Measurements from ENCODE around the gene ECT2. TPM values are rescaled to one million over a fixed set of nuclear protein-coding genes. Genes with fewer than 3 reads are reported as not detected.

Gene ECT2
- total RNA-seq, 2 donors from 2014 or later: 2.2 to 4.2 TPM

- H3K9me3 ChIP-seq: no peaks in the 10 kb centered on the region
- no peak overlapping the region for H3K4me3 ChIP-seq
- no peak overlapping the region for H3K27ac ChIP-seq
- DNase-seq (ENCODE audit: low spot score): no peak
- H3K36me3 ChIP-seq: no peaks in the 10 kb centered on the region
- no peak for TF ChIP-seq CTCF (IDR thresholded peaks at IDR 0.05)
- no peaks in the 10 kb centered on the region for H3K4me1 ChIP-seq
- no peaks in the 10 kb centered on the region for H3K27me3 ChIP-seq
Observed at GRCh38 chr3:172770382-172770781, 19.9 kb downstream of the ECT2 start.

GRCh38 chr3:172771672-172772071, 21.1 kb downstream of the ECT2 start:
- no peaks in the 10 kb centered on the region for H3K27me3 ChIP-seq
- TF ChIP-seq CTCF (IDR thresholded peaks at IDR 0.05): no peak
- no peaks in the 10 kb centered on the region for H3K9me3 ChIP-seq
- no peaks in the 10 kb centered on the region for H3K4me1 ChIP-seq
- no peaks in the 10 kb centered on the region for H3K36me3 ChIP-seq
- H3K27ac ChIP-seq: no peak overlapping the region
- no peak for DNase-seq (ENCODE audit: low spot score)
- H3K4me3 ChIP-seq: no peak overlapping the region

GRCh38 chr3:172776049-172776717, 25.7 kb downstream of the ECT2 start:
- Histone ChIP-seq H3K4me3 (no peak overlapping the region), H3K27me3 (no peaks in the 10 kb centered on the region), H3K9me3 (no peaks in the 10 kb centered on the region), H3K36me3 (no peaks in the 10 kb centered on the region), H3K4me1 (no peaks in the 10 kb centered on the region), H3K27ac (no peak overlapping the region)
- DNase-seq (ENCODE audit: low spot score): no peak
- no peak for TF ChIP-seq CTCF (IDR thresholded peaks at IDR 0.05)

GRCh38 chr3:172777901-172778300, 27.4 kb downstream of the ECT2 start:
- Histone ChIP-seq H3K27me3 (no peaks in the 10 kb centered on the region), H3K36me3 (no peaks in the 10 kb centered on the region), H3K4me1 (no peaks in the 10 kb centered on the region), H3K27ac (no peak overlapping the region), H3K9me3 (no peaks in the 10 kb centered on the region), H3K4me3 (no peak overlapping the region)
- DNase-seq (ENCODE audit: low spot score): no peak
- TF ChIP-seq CTCF (IDR thresholded peaks at IDR 0.05): no peak

- TF ChIP-seq CTCF (IDR thresholded peaks at IDR 0.05): no peak
- Histone ChIP-seq H3K4me1 (no peaks in the 10 kb centered on the region), H3K9me3 (no peaks in the 10 kb centered on the region), H3K27me3 (no peaks in the 10 kb centered on the region), H3K4me3 (no peak overlapping the region), H3K27ac (no peak overlapping the region), H3K36me3 (no peaks in the 10 kb centered on the region)
- no peak for DNase-seq (ENCODE audit: low spot score)
Observed at GRCh38 chr3:172782235-172782634, 31.7 kb downstream of the ECT2 start.

- TF ChIP-seq CTCF (IDR thresholded peaks at IDR 0.05): no peak
- no peak for DNase-seq (ENCODE audit: low spot score)
- Histone ChIP-seq H3K4me3 (no peak overlapping the region), H3K27ac (no peak overlapping the region), H3K36me3 (no peaks in the 10 kb centered on the region), H3K9me3 (no peaks in the 10 kb centered on the region), H3K27me3 (no peaks in the 10 kb centered on the region), H3K4me1 (no peaks in the 10 kb centered on the region)
Observed at GRCh38 chr3:172786036-172786435, 35.5 kb downstream of the ECT2 start.
